ENCODE measurements around the gene GOLGA6L2.

The GOLGA6L2 gene

DNA sequence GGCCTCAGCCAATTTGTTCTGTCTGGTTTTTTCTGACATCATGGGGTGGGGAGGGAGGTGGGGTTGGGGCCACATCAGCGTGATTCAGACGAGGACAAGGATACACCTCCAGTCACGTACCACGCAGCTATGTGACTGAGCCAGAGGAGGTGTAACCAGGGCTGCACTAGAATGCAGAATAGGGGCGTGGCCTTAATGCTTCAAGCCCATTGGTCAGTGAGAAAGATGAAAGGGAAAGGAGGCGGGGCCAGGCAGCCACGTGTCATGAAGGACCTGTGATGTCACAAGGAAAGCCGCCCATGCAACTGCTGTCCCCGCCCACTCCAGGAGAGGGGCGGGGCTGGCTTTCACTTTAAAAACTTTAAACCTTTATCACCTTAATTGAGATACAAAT lies at the start of gene GOLGA6L2:
GOLGA6L2 (minus strand) TSS at position 137 of the 394 bp plus-strand sequence; CDS start at position 75, 62 bp downstream.
- H3K4me3 ChIP-seq (ENCODE audit: low read length): no peak within 1 kb of the TSS
- TF ChIP-seq, protein P1, sequence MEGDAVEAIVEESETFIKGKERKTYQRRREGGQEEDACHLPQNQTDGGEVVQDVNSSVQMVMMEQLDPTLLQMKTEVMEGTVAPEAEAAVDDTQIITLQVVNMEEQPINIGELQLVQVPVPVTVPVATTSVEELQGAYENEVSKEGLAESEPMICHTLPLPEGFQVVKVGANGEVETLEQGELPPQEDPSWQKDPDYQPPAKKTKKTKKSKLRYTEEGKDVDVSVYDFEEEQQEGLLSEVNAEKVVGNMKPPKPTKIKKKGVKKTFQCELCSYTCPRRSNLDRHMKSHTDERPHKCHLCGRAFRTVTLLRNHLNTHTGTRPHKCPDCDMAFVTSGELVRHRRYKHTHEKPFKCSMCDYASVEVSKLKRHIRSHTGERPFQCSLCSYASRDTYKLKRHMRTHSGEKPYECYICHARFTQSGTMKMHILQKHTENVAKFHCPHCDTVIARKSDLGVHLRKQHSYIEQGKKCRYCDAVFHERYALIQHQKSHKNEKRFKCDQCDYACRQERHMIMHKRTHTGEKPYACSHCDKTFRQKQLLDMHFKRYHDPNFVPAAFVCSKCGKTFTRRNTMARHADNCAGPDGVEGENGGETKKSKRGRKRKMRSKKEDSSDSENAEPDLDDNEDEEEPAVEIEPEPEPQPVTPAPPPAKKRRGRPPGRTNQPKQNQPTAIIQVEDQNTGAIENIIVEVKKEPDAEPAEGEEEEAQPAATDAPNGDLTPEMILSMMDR (conservative IDR thresholded peaks at IDR 0.05; ENCODE audit: low read length): no peak
- no peak for DNase-seq (ENCODE audit: low read depth)

GRCh38 chr15:23484870-23485269 lies 37.8 kb upstream of the GOLGA6L2 start:
- DNase-seq (ENCODE audit: low read depth): no peak
- H3K4me3 ChIP-seq (ENCODE audit: low read length): no peak overlapping the region
- TF ChIP-seq, protein P1 (conservative IDR thresholded peaks at IDR 0.05; ENCODE audit: low read length): no peak

DNA sequence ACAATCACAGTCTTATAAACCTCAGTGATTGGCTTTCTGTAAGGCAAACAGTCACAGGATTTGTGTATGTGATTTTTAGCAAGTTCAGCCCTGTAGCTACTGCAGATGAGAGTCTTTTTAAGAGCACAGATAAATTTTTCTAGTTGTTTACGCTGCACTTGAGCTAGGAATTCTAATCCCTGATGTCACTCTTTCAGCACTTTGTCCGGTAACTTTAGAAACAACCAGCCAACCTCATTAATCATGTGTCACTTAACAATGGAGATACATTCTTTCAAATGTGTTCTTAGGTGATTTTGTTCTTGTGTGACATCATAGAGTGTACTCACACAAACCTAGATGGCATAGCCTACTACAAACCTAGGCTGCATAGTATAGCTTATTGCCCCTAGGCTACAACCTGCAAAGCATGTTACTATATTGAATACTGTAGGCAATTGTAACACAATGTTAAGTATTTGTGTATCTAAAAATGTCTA lies 36.8 kb upstream of the GOLGA6L2 start:
- H3K4me3 ChIP-seq (ENCODE audit: low read length): no peak overlapping the region
- TF ChIP-seq, protein P1 (conservative IDR thresholded peaks at IDR 0.05; ENCODE audit: low read length): no peak
- no peak for DNase-seq (ENCODE audit: low read depth)

- TF ChIP-seq, protein P1 (conservative IDR thresholded peaks at IDR 0.05; ENCODE audit: low read length): no peak
- H3K4me3 ChIP-seq (ENCODE audit: low read length): no peak overlapping the region
- no peak for DNase-seq (ENCODE audit: low read depth)
These were observed 35.9 kb upstream of the GOLGA6L2 start for GRCh38 chr15:23482764-23483489.

DNA sequence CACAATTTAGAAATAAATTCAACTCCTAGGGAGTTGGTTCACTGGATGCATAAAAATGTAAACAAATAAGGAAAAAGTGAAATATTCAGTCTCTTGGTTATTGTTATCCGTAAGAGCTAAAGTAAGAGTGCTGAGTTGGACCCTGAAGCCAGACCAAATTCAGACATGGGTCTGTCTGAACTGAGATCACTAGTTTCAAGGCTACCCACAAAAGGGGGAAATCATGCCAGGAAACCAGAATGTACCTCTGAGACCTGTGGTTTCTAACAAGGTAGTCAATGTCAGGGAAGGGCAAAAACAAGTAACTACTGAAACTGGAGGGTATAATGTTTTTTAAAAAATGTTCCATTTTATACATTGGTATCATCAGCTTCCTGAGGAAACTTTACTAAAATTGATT lies 35.2 kb upstream of the GOLGA6L2 start:
- TF ChIP-seq, protein P1 (conservative IDR thresholded peaks at IDR 0.05; ENCODE audit: low read length): no peak
- no peak for DNase-seq (ENCODE audit: low read depth)
- H3K4me3 ChIP-seq (ENCODE audit: low read length): no peak overlapping the region

- DNase-seq (ENCODE audit: low read depth): no peak
- TF ChIP-seq, protein P1 (conservative IDR thresholded peaks at IDR 0.05; ENCODE audit: low read length): no peak
These were observed 30.9 kb upstream of the GOLGA6L2 start for GRCh38 chr15:23477920-23478319.

DNA sequence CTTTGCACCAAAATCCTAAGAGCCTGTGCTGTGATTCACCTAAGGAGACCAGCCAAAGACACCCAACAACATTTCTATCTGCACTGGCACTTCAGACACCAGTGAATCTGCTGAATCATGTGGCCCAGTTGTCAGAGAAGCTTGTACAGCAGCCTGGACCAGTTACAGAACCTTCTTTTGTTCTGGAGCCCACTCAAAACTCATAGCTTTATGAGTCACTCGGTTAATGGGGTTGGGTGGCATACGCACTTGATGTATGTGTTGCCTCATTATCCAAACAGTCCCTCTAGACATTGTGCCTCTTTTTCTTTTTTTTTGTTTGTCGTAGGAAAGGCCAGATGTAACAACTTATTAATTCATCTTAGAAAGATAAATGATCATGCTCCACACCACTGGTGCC lies 25.6 kb upstream of the GOLGA6L2 start:
- DNase-seq (ENCODE audit: low read depth): peak; percentile 11
- TF ChIP-seq, protein P1 (conservative IDR thresholded peaks at IDR 0.05; ENCODE audit: low read length): no peak
- no peak overlapping the region for H3K4me3 ChIP-seq (ENCODE audit: low read length)

More at GRCh38 chr15:23477920-23478319, 30.9 kb upstream of the GOLGA6L2 start:
- H3K4me3 ChIP-seq (ENCODE audit: low read length): no peak overlapping the region
